ENCODE results near the gene FAAP100.

The FAAP100 gene

GRCh38 chr17:81577278-81578000 is 25.3 kb upstream of the FAAP100 start:
- POLR2A ChIA-PET = no interaction called here

GRCh38 chr17:81576621-81577277 is 24.6 kb upstream of the FAAP100 start:
- H3K4me3 ChIP-seq (ENCODE audit: control insufficient read depth in 1 of 7, extremely low read depth in 1 of 7, insufficient read depth in 4 of 7, low read depth in 2 of 7, low read length in 6 of 7) = no peak overlapping the region
- H3K36me3 ChIP-seq (ENCODE audit: control insufficient read depth in 4 of 4, insufficient read depth in 4 of 4, low read length in 3 of 4) = peaks cover 11 to 70% (median 43%) of the 10 kb centered on the region in 4 experiments
- DNase-seq = no peak
- ChIA-PET CTCF (interaction anchor here (3.0 kb wide), 1 partner anchor 10 kb away, joined by 13 read pairs; no protein-coding TSS in a partner anchor), POLR2A (no interaction called here)
- H3K27ac ChIP-seq (ENCODE audit: insufficient read depth in 1 of 2, low read depth in 1 of 2, low read length in 2 of 2, poor library complexity in 1 of 2, severe bottlenecking in 2 of 2) = no peak overlapping the region
- peaks cover 0 to 10% (median 2%) of the 10 kb centered on the region in 4 experiments for H3K4me1 ChIP-seq (ENCODE audit: control extremely low read depth in 1 of 4, control insufficient read depth in 4 of 4, insufficient read depth in 4 of 4, low read length in 3 of 4)
- no peaks in the 10 kb centered on the region for H3K9me3 ChIP-seq (ENCODE audit: control extremely low read depth in 1 of 5, control insufficient read depth in 4 of 5, insufficient read depth in 2 of 5, low read depth in 1 of 5, low read length in 4 of 5)
- 95% methylated on average over 11 of the region's 17 CpGs for WGBS (ENCODE audit: insufficient coverage)
- no peaks in the 10 kb centered on the region for H3K27me3 ChIP-seq (replicated peaks in 2 of 5; ENCODE audit: control insufficient read depth in 4 of 5, insufficient read depth in 5 of 5, low read length in 4 of 5)

More at GRCh38 chr17:81577278-81578000, 25.3 kb upstream of the FAAP100 start:
- no peaks in the 10 kb centered on the region for H3K9me3 ChIP-seq (ENCODE audit: control extremely low read depth in 1 of 5, control insufficient read depth in 4 of 5, insufficient read depth in 2 of 5, low read depth in 1 of 5, low read length in 4 of 5)
- no peak overlapping the region for H3K27ac ChIP-seq (ENCODE audit: insufficient read depth in 1 of 2, low read depth in 1 of 2, low read length in 2 of 2, poor library complexity in 1 of 2, severe bottlenecking in 2 of 2)
- no peak for DNase-seq
- 96% methylated on average over 11 of the region's 11 CpGs for WGBS (ENCODE audit: insufficient coverage)
- peaks cover 0 to 10% (median 2%) of the 10 kb centered on the region in 4 experiments for H3K4me1 ChIP-seq (ENCODE audit: control extremely low read depth in 1 of 4, control insufficient read depth in 4 of 4, insufficient read depth in 4 of 4, low read length in 3 of 4)
- CTCF ChIA-PET = interaction anchor here (3.0 kb wide), 1 partner anchor 11 kb away, joined by 13 read pairs; no protein-coding TSS in a partner anchor
- H3K4me3 ChIP-seq (ENCODE audit: control insufficient read depth in 1 of 7, extremely low read depth in 1 of 7, insufficient read depth in 4 of 7, low read depth in 2 of 7, low read length in 6 of 7) = no peak overlapping the region
- H3K36me3 ChIP-seq (ENCODE audit: control insufficient read depth in 4 of 4, insufficient read depth in 4 of 4, low read length in 3 of 4) = peaks cover 12 to 74% (median 44%) of the 10 kb centered on the region in 4 experiments
- H3K27me3 ChIP-seq (replicated peaks in 2 of 5; ENCODE audit: control insufficient read depth in 4 of 5, insufficient read depth in 5 of 5, low read length in 4 of 5) = no peaks in the 10 kb centered on the region

- WGBS (ENCODE audit: insufficient coverage) = 100% methylated on average over 2 of the region's 3 CpGs
- H3K36me3 ChIP-seq (ENCODE audit: control insufficient read depth in 4 of 4, insufficient read depth in 4 of 4, low read length in 3 of 4) = peaks cover 10 to 75% (median 49%) of the 10 kb centered on the region in 4 experiments
- H3K27ac ChIP-seq (ENCODE audit: insufficient read depth in 1 of 2, low read depth in 1 of 2, low read length in 2 of 2, poor library complexity in 1 of 2, severe bottlenecking in 2 of 2) = no peak overlapping the region
- H3K9me3 ChIP-seq (ENCODE audit: control extremely low read depth in 1 of 5, control insufficient read depth in 4 of 5, insufficient read depth in 2 of 5, low read depth in 1 of 5, low read length in 4 of 5) = no peaks in the 10 kb centered on the region
- H3K27me3 ChIP-seq (replicated peaks in 2 of 5; ENCODE audit: control insufficient read depth in 4 of 5, insufficient read depth in 5 of 5, low read length in 4 of 5) = no peaks in the 10 kb centered on the region
- ChIA-PET CTCF (interaction anchor here (3.0 kb wide), 1 partner anchor 9 kb away, joined by 13 read pairs; no protein-coding TSS in a partner anchor), POLR2A (no interaction called here)
- no peak for DNase-seq
- H3K4me1 ChIP-seq (ENCODE audit: control extremely low read depth in 1 of 4, control insufficient read depth in 4 of 4, insufficient read depth in 4 of 4, low read length in 3 of 4) = peaks cover 0 to 10% (median 2%) of the 10 kb centered on the region in 4 experiments
- no peak overlapping the region for H3K4me3 ChIP-seq (ENCODE audit: control insufficient read depth in 1 of 7, extremely low read depth in 1 of 7, insufficient read depth in 4 of 7, low read depth in 2 of 7, low read length in 6 of 7)
Measured at GRCh38 chr17:81575836-81576235, 23.7 kb upstream of the FAAP100 start.

GRCh38 chr17:81574643-81574956 is 22.4 kb upstream of the FAAP100 start:
- Histone ChIP-seq H3K4me3 (ENCODE audit: control insufficient read depth in 1 of 7, extremely low read depth in 1 of 7, insufficient read depth in 4 of 7, low read depth in 2 of 7, low read length in 6 of 7) (peak overlapping the region in 1 of 7 experiments; percentile 7), H3K27ac (ENCODE audit: insufficient read depth in 1 of 2, low read depth in 1 of 2, low read length in 2 of 2, poor library complexity in 1 of 2, severe bottlenecking in 2 of 2) (no peak overlapping the region), H3K27me3 (replicated peaks in 2 of 5; ENCODE audit: control insufficient read depth in 4 of 5, insufficient read depth in 5 of 5, low read length in 4 of 5) (no peaks in the 10 kb centered on the region), H3K36me3 (ENCODE audit: control insufficient read depth in 4 of 4, insufficient read depth in 4 of 4, low read length in 3 of 4) (peaks cover 8 to 77% (median 54%) of the 10 kb centered on the region in 4 experiments), H3K9me3 (ENCODE audit: control extremely low read depth in 1 of 5, control insufficient read depth in 4 of 5, insufficient read depth in 2 of 5, low read depth in 1 of 5, low read length in 4 of 5) (no peaks in the 10 kb centered on the region), H3K4me1 (ENCODE audit: control extremely low read depth in 1 of 4, control insufficient read depth in 4 of 4, insufficient read depth in 4 of 4, low read length in 3 of 4) (peaks cover 0 to 10% (median 2%) of the 10 kb centered on the region in 4 experiments)
- no peak for DNase-seq
- 97% methylated on average over 3 of the region's 8 CpGs for WGBS (ENCODE audit: insufficient coverage)
- ChIA-PET CTCF (interaction anchor here (1.0 to 1.9 kb wide), 2 partner anchors 10 to 13 kb away, joined by 3 to 7 read pairs; no protein-coding TSS in a partner anchor), POLR2A (no interaction called here)

- H3K36me3 ChIP-seq (ENCODE audit: control insufficient read depth in 4 of 4, insufficient read depth in 4 of 4, low read length in 3 of 4) = peaks cover 8 to 79% (median 57%) of the 10 kb centered on the region in 4 experiments
- 97% methylated on average over 13 of the region's 17 CpGs for WGBS (ENCODE audit: insufficient coverage)
- no peak for DNase-seq
- no peak overlapping the region for H3K27ac ChIP-seq (ENCODE audit: insufficient read depth in 1 of 2, low read depth in 1 of 2, low read length in 2 of 2, poor library complexity in 1 of 2, severe bottlenecking in 2 of 2)
- ChIA-PET POLR2A (no interaction called here), CTCF (interaction anchor here (1.0 to 1.9 kb wide), 2 partner anchors 10 to 12 kb away, joined by 3 to 7 read pairs; no protein-coding TSS in a partner anchor)
- no peaks in the 10 kb centered on the region for H3K27me3 ChIP-seq (replicated peaks in 2 of 5; ENCODE audit: control insufficient read depth in 4 of 5, insufficient read depth in 5 of 5, low read length in 4 of 5)
- H3K4me1 ChIP-seq (ENCODE audit: control extremely low read depth in 1 of 4, control insufficient read depth in 4 of 4, insufficient read depth in 4 of 4, low read length in 3 of 4) = peaks cover 0 to 10% (median 2%) of the 10 kb centered on the region in 4 experiments
- no peaks in the 10 kb centered on the region for H3K9me3 ChIP-seq (ENCODE audit: control extremely low read depth in 1 of 5, control insufficient read depth in 4 of 5, insufficient read depth in 2 of 5, low read depth in 1 of 5, low read length in 4 of 5)
- H3K4me3 ChIP-seq (ENCODE audit: control insufficient read depth in 1 of 7, extremely low read depth in 1 of 7, insufficient read depth in 4 of 7, low read depth in 2 of 7, low read length in 6 of 7) = peak overlapping the region in 1 of 7 experiments; percentile 7
Measured at GRCh38 chr17:81573794-81574642, 21.9 kb upstream of the FAAP100 start.

- Histone ChIP-seq H3K36me3 (ENCODE audit: control insufficient read depth in 4 of 4, insufficient read depth in 4 of 4, low read length in 3 of 4) (peaks cover 6 to 82% (median 63%) of the 10 kb centered on the region in 4 experiments), H3K4me3 (ENCODE audit: control insufficient read depth in 1 of 7, extremely low read depth in 1 of 7, insufficient read depth in 4 of 7, low read depth in 2 of 7, low read length in 6 of 7) (no peak overlapping the region), H3K27ac (ENCODE audit: insufficient read depth in 1 of 2, low read depth in 1 of 2, low read length in 2 of 2, poor library complexity in 1 of 2, severe bottlenecking in 2 of 2) (no peak overlapping the region), H3K9me3 (ENCODE audit: control extremely low read depth in 1 of 5, control insufficient read depth in 4 of 5, insufficient read depth in 2 of 5, low read depth in 1 of 5, low read length in 4 of 5) (no peaks in the 10 kb centered on the region), H3K4me1 (ENCODE audit: control extremely low read depth in 1 of 4, control insufficient read depth in 4 of 4, insufficient read depth in 4 of 4, low read length in 3 of 4) (peaks cover under 1 to 10% (median 9%) of the 10 kb centered on the region in 4 experiments), H3K27me3 (replicated peaks in 2 of 5; ENCODE audit: control insufficient read depth in 4 of 5, insufficient read depth in 5 of 5, low read length in 4 of 5) (no peaks in the 10 kb centered on the region)
- POLR2A ChIA-PET = no interaction called here
- CTCF ChIA-PET = interaction anchor here (1.9 kb wide), 1 partner anchor 8 kb away, joined by 7 read pairs; no protein-coding TSS in a partner anchor
- WGBS (ENCODE audit: insufficient coverage) = 94% methylated on average over 11 of the region's 12 CpGs
- DNase-seq = no peak
Measured at GRCh38 chr17:81572563-81573168, 20.5 kb upstream of the FAAP100 start.
